Superior temporal gyrus (tissue), 1 donor: ENCODE data around the gene MFAP3L.
A peak's percentile ranks its signal among the peaks of the same experiment; 100 is the strongest.
"Not testable (repeated sequence)": the region's sequence is repeated elsewhere in the genome, so short reads cannot be mapped to it uniquely, and the experiment has no call there.

Experiments used
- DNase-seq: peaks from one replicate; pipeline ENCODE4 v3.0.0-alpha.2; 2016; ENCODE audit errors: extremely low spot score

MFAP3L gene

GRCh38 chr4:169987327-169988228 lies 38.6 kb downstream of the MFAP3L start:
- peak; percentile 59 for DNase-seq

GRCh38 chr4:169986369-169986768 lies 39.8 kb downstream of the MFAP3L start:
- DNase-seq: no peak

GRCh38 chr4:169985881-169986280 lies 40.3 kb downstream of the MFAP3L start:
- DNase-seq: no peak

- no peak for DNase-seq
Observed at GRCh38 chr4:169984745-169985144, 41.5 kb downstream of the MFAP3L start.

- DNase-seq: peak; percentile 61
Observed at GRCh38 chr4:169984173-169984572, 42.0 kb downstream of the MFAP3L start.

- no peak for DNase-seq
Observed at GRCh38 chr4:169976951-169977350, 49.2 kb downstream of the MFAP3L start.

- no peak for DNase-seq
Observed at GRCh38 chr4:169975838-169976796, 50.1 kb downstream of the MFAP3L start.

- DNase-seq: no peak
Observed at GRCh38 chr4:169975131-169975837, 50.9 kb downstream of the MFAP3L start.

GRCh38 chr4:169971456-169972015 lies 54.7 kb downstream of the MFAP3L start:
- DNase-seq: peak; percentile 54

GRCh38 chr4:169968999-169969398 lies 57.2 kb downstream of the MFAP3L start:
- DNase-seq: no peak

GRCh38 chr4:169963998-169964397 lies 62.2 kb downstream of the MFAP3L start:
- no peak for DNase-seq

GRCh38 chr4:169959254-169959653 lies 66.9 kb downstream of the MFAP3L start:
- DNase-seq: no peak

- DNase-seq: no peak
Observed at GRCh38 chr4:169958629-169959028, 67.6 kb downstream of the MFAP3L start.

- DNase-seq: no peak
Observed at GRCh38 chr4:169957785-169958184, 68.4 kb downstream of the MFAP3L start.

GRCh38 chr4:169956091-169956843 lies 69.9 kb downstream of the MFAP3L start:
- peak; percentile 53 for DNase-seq

GRCh38 chr4:169955521-169955920 lies 70.7 kb downstream of the MFAP3L start:
- DNase-seq: no peak

GRCh38 chr4:169952236-169953002 lies 73.8 kb downstream of the MFAP3L start:
- no peak for DNase-seq

- DNase-seq: no peak
Observed at GRCh38 chr4:169948271-169948670, 77.9 kb downstream of the MFAP3L start.

GRCh38 chr4:169945636-169946035 lies 80.6 kb downstream of the MFAP3L start:
- no peak for DNase-seq

- not testable (repeated sequence) for DNase-seq
Observed at GRCh38 chr4:169943601-169944000, 82.6 kb downstream of the MFAP3L start.
